HuH-7 (cell line): ENCODE results near the gene WRNIP1.
"Not testable (repeated sequence)": the region's sequence is repeated elsewhere in the genome, so short reads cannot be mapped to it uniquely, and the experiment has no call there.

Source experiments
- DNase-seq: peaks from one replicate; pipeline ENCODE4 v3.0.0; 2011; ENCODE audit warnings: low spot score

The WRNIP1 gene

DNA sequence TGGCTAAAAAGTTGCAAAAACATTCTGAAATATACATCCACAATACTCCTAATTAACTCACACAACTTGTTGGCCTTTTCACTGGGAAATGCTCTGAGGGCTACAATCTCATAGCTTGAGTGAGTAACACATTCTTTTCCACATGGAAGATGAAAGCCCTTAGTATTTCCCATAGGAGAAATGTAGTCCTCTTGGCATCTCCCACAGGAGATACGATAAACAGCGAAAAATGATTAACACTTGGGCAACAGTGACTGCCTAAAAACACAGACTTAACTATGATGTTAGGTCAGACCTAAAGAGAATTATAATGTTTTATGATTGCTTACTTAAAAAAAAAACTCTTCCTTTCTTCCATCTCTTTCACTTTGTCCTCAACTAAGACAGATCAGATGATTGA lies 23.4 kb upstream of the WRNIP1 start:
- DNase-seq = no peak

- no peak for DNase-seq
Observed at GRCh38 chr6:2743280-2744208, 21.6 kb upstream of the WRNIP1 start.

DNA sequence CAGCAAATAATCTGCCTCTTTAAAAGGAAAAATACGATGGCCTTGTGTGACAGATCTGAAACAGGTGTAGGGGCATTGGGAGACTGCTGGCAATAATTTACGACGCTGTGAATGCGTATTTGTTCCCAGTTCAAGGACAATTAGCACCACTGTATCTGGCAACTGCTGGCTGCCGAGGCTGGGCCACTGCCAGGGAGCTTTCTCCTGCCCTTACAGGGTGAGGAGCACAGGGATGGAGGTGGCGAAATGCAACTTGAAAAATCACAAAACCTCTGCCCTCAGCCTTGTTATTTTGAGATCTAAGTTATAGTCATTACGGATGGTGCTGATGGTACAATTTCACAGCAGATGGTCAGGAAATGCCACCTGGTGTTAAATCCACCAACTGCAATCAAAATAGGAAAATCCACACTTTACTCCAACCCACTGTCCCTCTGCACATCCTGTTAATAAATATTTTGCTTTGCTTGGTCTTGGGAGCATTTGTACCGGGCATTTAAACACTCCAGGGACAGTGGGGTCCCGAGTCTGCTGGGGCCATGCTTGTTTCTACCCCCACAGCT lies 20.9 kb upstream of the WRNIP1 start:
- DNase-seq = no peak

GRCh38 chr6:2744778-2745177 lies 20.4 kb upstream of the WRNIP1 start:
- no peak for DNase-seq

DNA sequence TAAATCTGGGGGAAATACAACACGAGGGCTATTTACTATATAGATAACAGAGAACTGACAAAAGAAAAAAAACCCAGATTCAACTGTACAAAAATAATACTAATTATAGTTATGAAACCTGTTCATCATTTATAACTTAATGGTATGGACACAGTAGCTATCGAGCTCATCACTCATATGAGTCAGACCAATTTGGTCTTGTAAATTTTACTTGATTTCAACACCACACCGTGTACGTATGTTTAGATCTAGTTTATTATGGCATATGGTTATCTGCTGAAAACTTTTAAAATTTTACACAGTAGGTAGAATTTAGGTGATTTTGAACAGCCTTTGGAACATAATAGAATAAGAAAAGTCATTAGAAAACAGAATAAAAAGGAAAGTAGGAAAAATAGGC lies 19.9 kb upstream of the WRNIP1 start:
- no peak for DNase-seq

- DNase-seq = no peak
Observed at GRCh38 chr6:2746557-2747061, 18.6 kb upstream of the WRNIP1 start.

DNA sequence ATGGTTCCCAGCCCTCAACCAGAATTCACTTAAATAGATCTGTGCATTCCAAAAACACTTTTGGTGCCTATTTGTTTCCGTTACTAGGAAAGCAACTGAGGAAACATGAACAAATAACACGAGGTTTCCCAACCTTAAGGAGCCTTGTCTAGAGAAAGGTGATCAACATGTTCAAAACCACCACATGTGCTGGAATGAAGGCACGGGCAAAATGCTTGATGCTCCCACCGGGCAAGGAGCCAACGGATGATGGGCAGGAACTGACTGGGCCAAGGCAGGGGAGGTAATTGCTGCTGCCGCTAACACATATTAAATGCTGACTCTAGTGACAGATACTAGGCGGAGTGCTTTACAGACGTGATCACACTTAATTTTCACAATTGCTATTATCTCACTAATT lies 17.0 kb upstream of the WRNIP1 start:
- DNase-seq = no peak

DNA sequence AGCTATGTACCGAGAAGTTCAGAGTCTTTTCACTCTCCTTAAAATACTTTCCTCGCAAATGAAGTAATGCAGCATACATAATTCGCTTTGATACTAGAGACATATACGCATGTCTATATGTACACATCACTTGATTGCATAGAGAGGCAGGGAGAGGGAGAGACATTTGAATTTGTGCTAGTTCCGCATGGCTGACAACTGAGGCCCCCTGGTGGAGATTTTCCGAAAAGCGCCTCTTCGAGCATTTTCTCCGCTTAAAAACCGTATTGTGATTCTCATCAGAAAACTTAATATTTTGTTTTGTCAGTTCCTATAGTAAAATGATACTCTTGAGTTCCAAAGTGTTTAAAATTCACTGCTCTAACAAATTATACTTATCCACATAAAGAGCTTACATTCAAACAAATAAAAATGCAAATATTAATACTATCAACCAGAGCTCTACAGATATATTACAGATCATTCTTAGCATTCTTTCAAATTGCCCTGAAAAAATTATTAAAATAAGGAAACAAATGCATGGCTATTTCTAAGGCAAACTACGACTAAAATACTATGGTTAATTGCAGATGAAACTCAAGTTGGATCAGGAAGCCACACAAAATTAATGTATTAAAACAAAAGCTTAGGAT lies 15.1 kb upstream of the WRNIP1 start:
- DNase-seq = no peak

- DNase-seq = no peak
Observed at GRCh38 chr6:2750832-2751231, 14.4 kb upstream of the WRNIP1 start, which contains the start of gene MYLK4. TSS of gene MYLK4 (minus strand) at chr6:2750922. CDS start at chr6:2749294, 1,628 bp downstream.

DNA sequence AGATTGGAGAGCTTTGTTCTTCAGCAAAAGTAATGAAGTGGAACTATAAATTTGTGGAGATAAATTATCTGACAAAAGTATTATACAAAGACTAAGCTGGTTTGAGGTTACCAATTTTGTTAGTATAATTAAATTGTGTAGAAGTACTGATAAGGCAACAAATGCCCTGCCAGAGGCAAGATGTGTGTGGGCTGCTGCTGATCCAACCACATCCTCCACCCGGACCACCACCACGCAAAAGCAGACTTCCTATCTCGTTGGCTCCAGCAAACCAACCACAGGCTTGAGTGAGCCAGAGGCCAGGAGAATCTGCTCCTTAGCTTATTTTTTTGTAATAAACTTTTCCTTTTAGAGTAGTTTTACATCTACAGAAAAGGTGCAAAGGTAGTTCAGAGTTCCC lies 13.3 kb upstream of the WRNIP1 start:
- no peak for DNase-seq

- no peak for DNase-seq
Observed at GRCh38 chr6:2752477-2753109, 12.6 kb upstream of the WRNIP1 start.

GRCh38 chr6:2753110-2753489 lies 12.1 kb upstream of the WRNIP1 start:
- no peak for DNase-seq

GRCh38 chr6:2753743-2754142 lies 11.4 kb upstream of the WRNIP1 start:
- no peak for DNase-seq

DNA sequence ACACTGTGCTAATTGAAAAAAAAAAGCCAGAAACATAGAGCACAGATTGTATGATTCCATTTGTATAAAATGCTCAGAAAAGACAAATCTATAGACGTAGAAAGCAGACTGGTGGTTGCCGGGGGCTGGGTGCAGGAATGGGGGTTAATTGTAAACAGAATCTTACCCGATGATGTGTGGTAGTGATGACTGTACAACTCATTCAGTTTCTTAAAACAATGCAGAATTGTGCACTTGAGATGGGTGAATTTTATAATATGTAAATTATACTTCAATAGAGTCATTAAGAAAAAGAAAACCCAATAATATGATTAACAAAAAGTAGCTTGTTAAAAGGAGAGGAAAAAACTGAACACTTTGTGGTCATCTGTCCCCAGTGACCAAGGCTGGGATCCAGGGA lies 10.8 kb upstream of the WRNIP1 start:
- DNase-seq = no peak

GRCh38 chr6:2754911-2755310 lies 10.3 kb upstream of the WRNIP1 start:
- no peak for DNase-seq

DNA sequence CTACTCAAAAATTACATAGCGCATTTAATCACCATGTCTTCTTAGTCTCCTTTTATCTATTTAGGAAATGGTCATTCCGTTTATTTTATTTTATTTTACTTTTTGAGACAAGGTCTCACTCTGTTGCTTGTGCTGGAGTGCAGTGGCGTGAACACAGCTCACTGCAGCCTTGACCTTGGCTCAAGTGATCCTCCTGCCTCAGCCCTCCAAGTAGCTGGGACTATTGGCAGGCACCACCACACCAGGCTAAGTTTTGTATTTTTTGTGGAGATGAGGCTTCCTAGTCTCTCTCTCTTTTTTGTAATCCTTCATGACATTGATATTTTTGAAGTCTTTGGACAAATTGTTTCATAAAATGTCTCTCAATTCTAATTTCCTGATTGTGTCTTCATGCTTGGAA lies 9.7 kb upstream of the WRNIP1 start:
- no peak for DNase-seq

GRCh38 chr6:2756241-2756640 lies 9.0 kb upstream of the WRNIP1 start:
- DNase-seq = no peak

DNA sequence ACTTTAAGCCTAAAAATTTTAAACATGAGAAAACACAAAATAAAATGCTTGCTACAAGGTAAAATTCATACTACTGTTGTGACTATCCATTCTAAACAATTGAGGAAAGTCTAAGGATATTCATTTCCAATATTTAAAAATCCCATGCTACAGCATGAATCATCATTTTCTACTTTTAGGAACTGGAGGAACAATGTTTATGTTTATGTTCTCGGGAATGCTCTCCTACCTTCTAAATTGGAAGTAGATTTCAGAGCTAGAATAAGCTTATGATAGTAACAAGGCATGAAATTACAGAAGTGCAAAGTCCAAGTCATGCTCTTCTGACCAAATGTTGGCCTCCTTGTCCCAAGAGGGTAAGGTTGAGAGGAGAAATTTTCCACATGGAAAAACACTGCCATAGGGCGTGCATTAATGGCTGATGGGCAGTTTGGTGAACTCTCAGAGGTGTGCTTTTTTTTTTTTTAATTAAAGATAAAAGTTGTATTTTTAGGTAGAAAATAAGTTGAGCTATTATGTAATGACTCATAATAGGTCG lies 8.4 kb upstream of the WRNIP1 start:
- DNase-seq = no peak

DNA sequence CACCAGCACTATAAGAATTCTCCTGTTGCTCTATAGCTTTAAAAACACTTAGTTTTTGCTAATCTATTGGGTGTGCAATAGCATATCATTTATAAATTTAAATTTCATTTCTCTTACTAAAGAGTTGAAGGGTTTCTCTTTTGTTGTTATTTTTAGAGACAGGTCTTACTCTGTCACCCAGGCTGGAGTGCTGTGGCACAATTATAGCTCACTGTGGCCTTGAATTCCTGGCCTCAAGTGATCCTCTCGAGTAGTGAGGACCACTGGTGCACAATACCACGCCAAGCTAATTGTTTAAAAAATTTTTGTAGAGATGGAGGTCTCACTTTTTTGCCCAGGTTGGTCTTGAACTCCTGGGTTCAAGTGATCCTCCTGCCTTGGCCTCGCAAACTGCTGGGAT lies 6.2 kb upstream of the WRNIP1 start:
- DNase-seq = no peak

DNA sequence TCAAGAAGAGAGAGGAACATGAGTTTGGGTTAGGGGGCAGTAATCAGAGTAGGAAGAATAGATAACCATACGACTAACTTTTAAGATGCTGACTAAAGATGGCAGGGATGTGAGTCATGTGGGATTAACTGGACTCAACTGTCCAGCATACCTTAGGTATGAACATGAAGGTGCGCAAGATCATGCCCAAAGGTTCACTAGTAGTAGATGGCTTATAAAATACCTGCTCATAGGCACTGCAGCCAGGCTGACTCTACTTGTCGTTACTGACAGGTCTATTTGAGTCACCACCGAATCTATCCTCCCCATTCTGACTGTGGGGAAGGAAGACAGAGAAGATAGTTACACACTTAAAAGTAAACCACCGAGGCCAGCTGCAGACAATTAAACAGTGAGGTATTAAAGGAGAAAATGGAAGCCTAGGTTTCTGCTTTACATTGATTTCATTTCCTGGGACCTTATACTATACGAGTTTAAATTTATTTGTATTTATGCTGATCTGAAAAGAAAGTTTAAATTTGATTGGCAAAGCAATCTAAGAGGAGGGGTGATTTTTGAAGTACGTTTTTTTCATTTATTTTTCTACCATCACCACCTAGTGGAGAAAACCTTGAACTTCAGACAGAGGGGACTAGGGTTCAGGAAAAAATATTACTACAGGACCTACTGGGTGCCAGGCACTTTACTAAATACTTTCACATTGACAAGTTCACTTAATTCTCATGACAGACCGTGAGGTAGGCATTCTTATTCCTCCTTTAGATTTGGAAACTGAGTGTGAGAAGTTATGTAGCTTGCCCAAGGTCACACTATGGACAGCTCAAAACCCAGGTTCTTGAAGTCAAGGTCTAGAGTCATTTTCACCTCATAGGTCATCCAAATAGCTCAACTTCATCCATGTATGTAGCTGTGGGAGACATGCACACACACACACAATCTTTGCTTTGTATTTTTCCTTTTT lies 4.0 kb upstream of the WRNIP1 start:
- DNase-seq = no peak

- DNase-seq = not testable (repeated sequence)
Observed at GRCh38 chr6:2762868-2763267, 2.3 kb upstream of the WRNIP1 start.
